Measurements from ENCODE around the gene ADA. TPM values are rescaled to one million over a fixed set of nuclear protein-coding genes. Genes with fewer than 3 reads are reported as not detected.

Gene ADA
- total and polyA plus RNA-seq, 9 of the 15 experiments (the other 6 are each of a cell fraction or from before 2014, with no cell fraction given): 2.4 to 26.1 (median 5.3) TPM

- ChIA-PET POLR2A (interaction anchor here (1.3 kb wide), 1 partner anchor 10 kb away, joined by 3 read pairs; no protein-coding TSS in a partner anchor), CTCF (ENCODE audit: low intra/inter-chr PET ratio) (no interaction called here)
- peak overlapping the region; percentile 56 to 82; a peak in 3 of 4 replicates for H3K9ac ChIP-seq (ENCODE audit: insufficient read depth in 1 of 2, low read depth in 2 of 2, low read length in 2 of 2)
- peak; percentile 75 to 89 (median 82) for DNase-seq (ENCODE audit: extremely low read depth in 1 of 4, low spot score in 3 of 4)
- peak overlapping the region; percentile 25; the same call in 1 of the 2 replicates for H3K4me3 ChIP-seq
- H3K27me3 ChIP-seq (ENCODE audit: control insufficient read depth in 2 of 2, insufficient read depth in 2 of 2, low read length in 2 of 2): no peaks in the 10 kb centered on the region
- H3K79me2 ChIP-seq (ENCODE audit: control insufficient read depth, insufficient read depth, low read length): no peaks in the 10 kb centered on the region
- FAIRE-seq: peak; percentile 81
- H3K9me1 ChIP-seq (ENCODE audit: control insufficient read depth, insufficient read depth, low read length): no peaks in the 10 kb centered on the region
- intact Hi-C loops (cut with micrococcal nuclease) (no loop called here), in situ Hi-C loops (cut with MboI) (no loop called here)
- no peaks in the 10 kb centered on the region for H4K20me1 ChIP-seq (replicated peaks; ENCODE audit: control insufficient read depth, insufficient read depth, low read length)
- peak overlapping the region; percentile 95 for H2AFZ ChIP-seq (ENCODE audit: low read depth, low read length)
- peaks cover 10 to 19% of the 10 kb centered on the region in 2 experiments; a peak in 4 of 5 replicates for H3K4me1 ChIP-seq (replicated peaks in 1 of 2; ENCODE audit: control insufficient read depth in 2 of 2, insufficient read depth in 2 of 2, low read length in 2 of 2)
- peak overlapping the region; percentile 71; the same call in 2 of the 3 replicates for H3K27ac ChIP-seq (ENCODE audit: extremely low read depth, low read depth, low read length)
- no peaks in the 10 kb centered on the region for H3K9me3 ChIP-seq (replicated peaks; ENCODE audit: control insufficient read depth, insufficient read depth, low read depth, low read length)
- WGBS (ENCODE audit: insufficient coverage, low coverage, missing lambda C conversion rate): 7% methylated on average over 14 of the region's 14 CpGs
- peak overlapping the region; percentile 80 for H3K4me2 ChIP-seq (ENCODE audit: insufficient read depth, low read length)
- peak; percentile 95 for ATAC-seq
- BruUV-seq (replicated peaks): no TSS peak
- H3K36me3 ChIP-seq (ENCODE audit: control insufficient read depth, insufficient read depth, low read length): no peaks in the 10 kb centered on the region
- TF ChIP-seq TEAD1 (CRISPR knock-in tag; IDR thresholded peaks at IDR 0.05): no peak
- TF ChIP-seq POLR2A (conservative IDR thresholded peaks at IDR 0.05): peak; percentile 44; the same call in 1 of the 2 replicates
- TF ChIP-seq NRF1 (conservative IDR thresholded peaks at IDR 0.05 in 1 of 2, IDR thresholded peaks at IDR 0.05 in 1 of 2): no peak
- no peak for TF ChIP-seq ZNF165 (CRISPR knock-in tag; IDR thresholded peaks at IDR 0.05; ENCODE audit: borderline replicate concordance)
- TF ChIP-seq, protein P1, sequence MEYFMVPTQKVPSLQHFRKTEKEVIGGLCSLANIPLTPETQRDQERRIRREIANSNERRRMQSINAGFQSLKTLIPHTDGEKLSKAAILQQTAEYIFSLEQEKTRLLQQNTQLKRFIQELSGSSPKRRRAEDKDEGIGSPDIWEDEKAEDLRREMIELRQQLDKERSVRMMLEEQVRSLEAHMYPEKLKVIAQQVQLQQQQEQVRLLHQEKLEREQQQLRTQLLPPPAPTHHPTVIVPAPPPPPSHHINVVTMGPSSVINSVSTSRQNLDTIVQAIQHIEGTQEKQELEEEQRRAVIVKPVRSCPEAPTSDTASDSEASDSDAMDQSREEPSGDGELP (CRISPR knock-in tag; IDR thresholded peaks at IDR 0.05; ENCODE audit: borderline replicate concordance): no peak
- TF ChIP-seq, protein P2, sequence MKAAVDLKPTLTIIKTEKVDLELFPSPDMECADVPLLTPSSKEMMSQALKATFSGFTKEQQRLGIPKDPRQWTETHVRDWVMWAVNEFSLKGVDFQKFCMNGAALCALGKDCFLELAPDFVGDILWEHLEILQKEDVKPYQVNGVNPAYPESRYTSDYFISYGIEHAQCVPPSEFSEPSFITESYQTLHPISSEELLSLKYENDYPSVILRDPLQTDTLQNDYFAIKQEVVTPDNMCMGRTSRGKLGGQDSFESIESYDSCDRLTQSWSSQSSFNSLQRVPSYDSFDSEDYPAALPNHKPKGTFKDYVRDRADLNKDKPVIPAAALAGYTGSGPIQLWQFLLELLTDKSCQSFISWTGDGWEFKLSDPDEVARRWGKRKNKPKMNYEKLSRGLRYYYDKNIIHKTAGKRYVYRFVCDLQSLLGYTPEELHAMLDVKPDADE (conservative IDR thresholded peaks at IDR 0.05; ENCODE audit: control insufficient read depth, low read depth, low read length): no peak
- TF ChIP-seq SMAD1 (IDR thresholded peaks at IDR 0.05; ENCODE audit: low read depth, low read length, partially characterized antibody): no peak
- TF ChIP-seq, protein P3, sequence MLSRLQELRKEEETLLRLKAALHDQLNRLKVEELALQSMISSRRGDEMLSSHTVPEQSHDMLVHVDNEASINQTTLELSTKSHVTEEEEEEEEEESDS (CRISPR knock-in tag; IDR thresholded peaks at IDR 0.05): no peak
- TF ChIP-seq YY1 (IDR thresholded peaks at IDR 0.05; ENCODE audit: borderline replicate concordance in 1 of 3, control insufficient read depth in 1 of 3, extremely low read depth in 1 of 3, insufficient read depth in 3 of 3, insufficient read length in 1 of 3, insufficient replicate concordance in 2 of 3, low read depth in 1 of 3, low read length in 2 of 3): no peak
- TF ChIP-seq, protein P4, sequence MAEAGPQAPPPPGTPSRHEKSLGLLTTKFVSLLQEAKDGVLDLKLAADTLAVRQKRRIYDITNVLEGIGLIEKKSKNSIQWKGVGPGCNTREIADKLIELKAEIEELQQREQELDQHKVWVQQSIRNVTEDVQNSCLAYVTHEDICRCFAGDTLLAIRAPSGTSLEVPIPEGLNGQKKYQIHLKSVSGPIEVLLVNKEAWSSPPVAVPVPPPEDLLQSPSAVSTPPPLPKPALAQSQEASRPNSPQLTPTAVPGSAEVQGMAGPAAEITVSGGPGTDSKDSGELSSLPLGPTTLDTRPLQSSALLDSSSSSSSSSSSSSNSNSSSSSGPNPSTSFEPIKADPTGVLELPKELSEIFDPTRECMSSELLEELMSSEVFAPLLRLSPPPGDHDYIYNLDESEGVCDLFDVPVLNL (CRISPR knock-in tag; IDR thresholded peaks at IDR 0.05; ENCODE audit: low read depth): no peak
- 0 out of 2 replicates have a peak, but pooled peaks have one; percentile 35 for TF ChIP-seq POLR2G (IDR thresholded peaks at IDR 0.05; ENCODE audit: low read depth, low read length)
- TF ChIP-seq, protein P5, sequence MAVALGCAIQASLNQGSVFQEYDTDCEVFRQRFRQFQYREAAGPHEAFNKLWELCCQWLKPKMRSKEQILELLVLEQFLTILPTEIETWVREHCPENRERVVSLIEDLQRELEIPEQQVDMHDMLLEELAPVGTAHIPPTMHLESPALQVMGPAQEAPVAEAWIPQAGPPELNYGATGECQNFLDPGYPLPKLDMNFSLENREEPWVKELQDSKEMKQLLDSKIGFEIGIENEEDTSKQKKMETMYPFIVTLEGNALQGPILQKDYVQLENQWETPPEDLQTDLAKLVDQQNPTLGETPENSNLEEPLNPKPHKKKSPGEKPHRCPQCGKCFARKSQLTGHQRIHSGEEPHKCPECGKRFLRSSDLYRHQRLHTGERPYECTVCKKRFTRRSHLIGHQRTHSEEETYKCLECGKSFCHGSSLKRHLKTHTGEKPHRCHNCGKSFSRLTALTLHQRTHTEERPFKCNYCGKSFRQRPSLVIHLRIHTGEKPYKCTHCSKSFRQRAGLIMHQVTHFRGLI (CRISPR knock-in tag; IDR thresholded peaks at IDR 0.05): no peak
- TF ChIP-seq RBFOX2 (IDR thresholded peaks at IDR 0.05; ENCODE audit: low read depth, low read length): peak; percentile 54
- TF ChIP-seq ATF1 (CRISPR knock-in tag; IDR thresholded peaks at IDR 0.05): no peak
- no peak for TF ChIP-seq ATF1 (tag; IDR thresholded peaks at IDR 0.05)
- TF ChIP-seq ZNF316 (IDR thresholded peaks at IDR 0.05): peak; percentile 38; the same call in 1 of the 2 replicates
- no peak for TF ChIP-seq FOSL1 (tag; conservative IDR thresholded peaks at IDR 0.05)
- no peak for TF ChIP-seq RHOXF2B (CRISPR knock-in tag; conservative IDR thresholded peaks at IDR 0.05)
These were observed 34.9 kb downstream of the ADA start for GRCh38 chr20:44616604-44616964.
